Measurements from ENCODE around the gene TBL1XR1. TPM values are rescaled to one million over a fixed set of nuclear protein-coding genes. Genes with fewer than 3 reads are reported as not detected.

Gene TBL1XR1
- total and polyA plus RNA-seq, 2 of the 13 experiments (the other 11 are each of a cell fraction or from before 2014, with no cell fraction given): 57.7 to 62.5 TPM

DNA sequence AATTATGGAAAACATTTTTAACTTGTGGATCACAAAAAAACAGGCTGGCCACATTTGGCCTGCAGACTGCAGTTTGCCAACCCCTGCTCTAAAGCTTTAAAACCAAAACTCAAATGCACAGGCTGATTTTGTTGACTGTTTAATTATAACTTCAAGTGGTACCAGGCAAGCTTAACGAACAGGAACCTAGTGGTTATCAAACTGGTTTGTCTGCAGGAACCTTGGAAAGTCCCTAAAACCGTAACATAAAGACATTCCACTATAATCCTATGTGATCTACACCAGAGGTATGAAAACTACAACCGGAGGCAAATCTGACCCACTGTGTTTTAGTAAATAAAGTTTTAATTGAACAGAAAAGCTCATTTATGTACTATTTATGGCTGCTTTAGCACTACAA is 52.4 kb downstream of the TBL1XR1 start:
- in situ Hi-C loops (cut with HindIII; ENCODE audit: extremely low pct_ligation_motif_present, low pct_unique_long_range_greater_than_20kb) (no loop called here), intact Hi-C loops (cut with micrococcal nuclease; ENCODE audit: unreplicated experiment) (no loop called here)
- 89% methylated on average over 3 of the region's 3 CpGs for WGBS (ENCODE audit: low lambda C conversion rate)
- DNase-seq (ENCODE audit: low spot score) (no peak), ATAC-seq (no peak), FAIRE-seq (no peak)
- Histone ChIP-seq H3K4me3 (replicated peaks in 1 of 3; ENCODE audit: insufficient read depth in 1 of 3, low read depth in 2 of 3, low read length in 3 of 3) (no peak overlapping the region), H3K9ac (ENCODE audit: insufficient read depth, low read depth, low read length) (no peak overlapping the region), H3K36me3 (replicated peaks in 1 of 2; ENCODE audit: control insufficient read depth in 1 of 2, insufficient read depth in 2 of 2, low read length in 2 of 2) (no peaks in the 10 kb centered on the region; a peak in 1 of 5 replicates), H3K4me1 (ENCODE audit: insufficient read depth, low read length) (peaks cover 60% of the 10 kb centered on the region), H4K20me1 (ENCODE audit: insufficient read depth, low read length) (peaks cover 62% of the 10 kb centered on the region), H3K4me2 (ENCODE audit: low read depth, low read length) (no peak overlapping the region), H2AFZ (ENCODE audit: low read length) (no peak overlapping the region), H3K27me3 (ENCODE audit: control insufficient read depth in 1 of 2, insufficient read depth in 2 of 2, low read length in 2 of 2) (no peaks in the 10 kb centered on the region), H3K27ac (ENCODE audit: extremely low read length, insufficient read depth, low read length) (no peak overlapping the region), H3K9me3 (ENCODE audit: low read length) (no peaks in the 10 kb centered on the region), H3K79me2 (ENCODE audit: insufficient read depth, low read length) (peaks cover 96% of the 10 kb centered on the region)
- no TSS peak for BruUV-seq (replicated peaks)
- CTCF ChIA-PET (ENCODE audit: low intra/inter-chr PET ratio, low total read pairs): no interaction called here
- POLR2A ChIA-PET: no interaction called here
- TF ChIP-seq ZSCAN22 (CRISPR knock-in tag; IDR thresholded peaks at IDR 0.05) (no peak), MED8 (CRISPR knock-in tag; IDR thresholded peaks at IDR 0.05; ENCODE audit: insufficient replicate concordance) (no peak), FLYWCH1 (CRISPR knock-in tag; IDR thresholded peaks at IDR 0.05) (no peak), POGZ (CRISPR knock-in tag; IDR thresholded peaks at IDR 0.05) (no peak), SIX4 (CRISPR knock-in tag; IDR thresholded peaks at IDR 0.05) (no peak), PPARG (CRISPR knock-in tag; conservative IDR thresholded peaks at IDR 0.05) (no peak), ZNF616 (CRISPR knock-in tag; IDR thresholded peaks at IDR 0.05; ENCODE audit: low read depth) (no peak), ZNF275 (CRISPR knock-in tag; IDR thresholded peaks at IDR 0.05; ENCODE audit: borderline replicate concordance) (no peak), ZNF460 (CRISPR knock-in tag; IDR thresholded peaks at IDR 0.05; ENCODE audit: borderline replicate concordance) (no peak), FIP1L1 (IDR thresholded peaks at IDR 0.05; ENCODE audit: borderline replicate concordance, insufficient read depth, low read depth, low read length) (no peak), ZNF20 (CRISPR knock-in tag; IDR thresholded peaks at IDR 0.05) (no peak), ZNF549 (CRISPR knock-in tag; IDR thresholded peaks at IDR 0.05) (no peak), TP53 (CRISPR knock-in tag; conservative IDR thresholded peaks at IDR 0.05) (no peak), HMGA1 (CRISPR knock-in tag; conservative IDR thresholded peaks at IDR 0.05) (no peak)
- TF ChIP-seq, protein P1, sequence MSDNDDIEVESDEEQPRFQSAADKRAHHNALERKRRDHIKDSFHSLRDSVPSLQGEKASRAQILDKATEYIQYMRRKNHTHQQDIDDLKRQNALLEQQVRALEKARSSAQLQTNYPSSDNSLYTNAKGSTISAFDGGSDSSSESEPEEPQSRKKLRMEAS (IDR thresholded peaks at IDR 0.05): no peak
- TF ChIP-seq, protein P2, sequence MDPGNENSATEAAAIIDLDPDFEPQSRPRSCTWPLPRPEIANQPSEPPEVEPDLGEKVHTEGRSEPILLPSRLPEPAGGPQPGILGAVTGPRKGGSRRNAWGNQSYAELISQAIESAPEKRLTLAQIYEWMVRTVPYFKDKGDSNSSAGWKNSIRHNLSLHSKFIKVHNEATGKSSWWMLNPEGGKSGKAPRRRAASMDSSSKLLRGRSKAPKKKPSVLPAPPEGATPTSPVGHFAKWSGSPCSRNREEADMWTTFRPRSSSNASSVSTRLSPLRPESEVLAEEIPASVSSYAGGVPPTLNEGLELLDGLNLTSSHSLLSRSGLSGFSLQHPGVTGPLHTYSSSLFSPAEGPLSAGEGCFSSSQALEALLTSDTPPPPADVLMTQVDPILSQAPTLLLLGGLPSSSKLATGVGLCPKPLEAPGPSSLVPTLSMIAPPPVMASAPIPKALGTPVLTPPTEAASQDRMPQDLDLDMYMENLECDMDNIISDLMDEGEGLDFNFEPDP (CRISPR knock-in tag; conservative IDR thresholded peaks at IDR 0.05): no peak
